ENCODE measurements around the gene NDC1.
"Not testable (repeated sequence)": the region's sequence is repeated elsewhere in the genome, so short reads cannot be mapped to it uniquely, and the experiment has no call there.

Gene NDC1

GRCh38 chr1:53837924-53838653, at the start of gene NDC1:
TSS of gene NDC1 (minus strand) at chr1:53838296. CDS start at chr1:53838261, 35 bp downstream.
- peak within 1 kb of the TSS; percentile 81 for H3K4me2 ChIP-seq
- no peaks in the 10 kb centered on the region for H3K27me3 ChIP-seq
- peaks cover 31% of the 10 kb centered on the region for H4K20me1 ChIP-seq
- TF ChIP-seq Cebpa-rat (IDR thresholded peaks at IDR 0.05), result no peak
- H3K9me3 ChIP-seq, result peaks cover 15% of the 10 kb centered on the region
- peak within 1 kb of the TSS; percentile 99 for H3K9ac ChIP-seq
- H3K27ac ChIP-seq, result peak within 1 kb of the TSS; percentile 99
- H3K36me3 ChIP-seq, result peaks cover 8% of the 10 kb centered on the region
- peak within 1 kb of the TSS; percentile 91 for H3K4me3 ChIP-seq
- H3K4me1 ChIP-seq, result peaks cover 41% of the 10 kb centered on the region

GRCh38 chr1:53883600-53883999, 45.5 kb upstream of the NDC1 start:
- not testable (repeated sequence) for H3K4me2 ChIP-seq, H3K27ac ChIP-seq

GRCh38 chr1:53881853-53882252, 43.8 kb upstream of the NDC1 start:
- not testable (repeated sequence) for H3K4me3 ChIP-seq, H3K27me3 ChIP-seq, H3K4me1 ChIP-seq, H3K9me3 ChIP-seq, H3K4me2 ChIP-seq, H3K9ac ChIP-seq, H3K27ac ChIP-seq
- Histone ChIP-seq H3K36me3 (peaks cover 66% of the 10 kb centered on the region), H4K20me1 (peaks cover 13% of the 10 kb centered on the region; the same call in 1 of the 2 replicates)

More at GRCh38 chr1:53883600-53883999, 45.5 kb upstream of the NDC1 start:
- H3K4me1 ChIP-seq, result peaks cover 11% of the 10 kb centered on the region
- H3K9ac ChIP-seq, H3K27me3 ChIP-seq, H3K9me3 ChIP-seq, H3K4me3 ChIP-seq: not testable (repeated sequence)
- H3K36me3 ChIP-seq, result peaks cover 50% of the 10 kb centered on the region
- H4K20me1 ChIP-seq, result peaks cover 13% of the 10 kb centered on the region; the same call in 1 of the 2 replicates

GRCh38 chr1:53878492-53879105, 40.5 kb upstream of the NDC1 start:
- no peak overlapping the region for H3K4me2 ChIP-seq
- peaks cover 13% of the 10 kb centered on the region; the same call in 1 of the 2 replicates for H4K20me1 ChIP-seq
- TF ChIP-seq Cebpa-rat (IDR thresholded peaks at IDR 0.05), result no peak
- H3K9me3 ChIP-seq, result peaks cover 6% of the 10 kb centered on the region
- no peaks in the 10 kb centered on the region for H3K4me1 ChIP-seq
- no peaks in the 10 kb centered on the region for H3K27me3 ChIP-seq
- H3K27ac ChIP-seq, result no peak overlapping the region
- no peak overlapping the region for H3K4me3 ChIP-seq
- no peak overlapping the region for H3K9ac ChIP-seq
- H3K36me3 ChIP-seq, result peaks cover 64% of the 10 kb centered on the region

GRCh38 chr1:53875150-53875549, 37.1 kb upstream of the NDC1 start:
- not testable (repeated sequence) for H3K4me1 ChIP-seq, H3K9ac ChIP-seq, H3K27me3 ChIP-seq, H3K4me3 ChIP-seq, H3K9me3 ChIP-seq, H3K4me2 ChIP-seq, H3K27ac ChIP-seq
- H4K20me1 ChIP-seq, result peaks cover 13% of the 10 kb centered on the region; the same call in 1 of the 2 replicates
- peaks cover 67% of the 10 kb centered on the region for H3K36me3 ChIP-seq

GRCh38 chr1:53871773-53872484, 33.8 kb upstream of the NDC1 start:
- no peak for TF ChIP-seq Cebpa-rat (IDR thresholded peaks at IDR 0.05)
- Histone ChIP-seq H3K9ac (no peak overlapping the region), H3K27me3 (no peaks in the 10 kb centered on the region), H3K4me3 (no peak overlapping the region), H3K9me3 (no peaks in the 10 kb centered on the region), H3K36me3 (peaks cover 49% of the 10 kb centered on the region), H3K27ac (no peak overlapping the region), H4K20me1 (no peaks in the 10 kb centered on the region), H3K4me2 (no peak overlapping the region), H3K4me1 (peaks cover 11% of the 10 kb centered on the region)

- Histone ChIP-seq H3K36me3 (peaks cover 49% of the 10 kb centered on the region), H3K4me1 (peaks cover 11% of the 10 kb centered on the region), H3K27ac (no peak overlapping the region), H3K9me3 (no peaks in the 10 kb centered on the region), H3K4me3 (no peak overlapping the region), H3K9ac (no peak overlapping the region), H3K4me2 (no peak overlapping the region), H4K20me1 (no peaks in the 10 kb centered on the region), H3K27me3 (no peaks in the 10 kb centered on the region)
- TF ChIP-seq Cebpa-rat (IDR thresholded peaks at IDR 0.05), result no peak
These were observed 33.1 kb upstream of the NDC1 start for GRCh38 chr1:53871221-53871620.

GRCh38 chr1:53869454-53870117, 31.5 kb upstream of the NDC1 start:
- H3K27ac ChIP-seq, result no peak overlapping the region
- no peaks in the 10 kb centered on the region for H3K27me3 ChIP-seq
- H3K9me3 ChIP-seq, result no peaks in the 10 kb centered on the region
- no peaks in the 10 kb centered on the region for H4K20me1 ChIP-seq
- H3K9ac ChIP-seq, result no peak overlapping the region
- no peak overlapping the region for H3K4me3 ChIP-seq
- TF ChIP-seq Cebpa-rat (IDR thresholded peaks at IDR 0.05), result no peak
- H3K4me2 ChIP-seq, result peak overlapping the region; percentile 45
- H3K4me1 ChIP-seq, result peaks cover 11% of the 10 kb centered on the region
- peaks cover 48% of the 10 kb centered on the region for H3K36me3 ChIP-seq

GRCh38 chr1:53868565-53868964, 30.5 kb upstream of the NDC1 start:
- Histone ChIP-seq H3K9me3 (no peaks in the 10 kb centered on the region), H3K27ac (no peak overlapping the region), H3K27me3 (no peaks in the 10 kb centered on the region), H3K9ac (no peak overlapping the region), H3K36me3 (peaks cover 43% of the 10 kb centered on the region), H3K4me3 (no peak overlapping the region), H3K4me2 (no peak overlapping the region), H4K20me1 (no peaks in the 10 kb centered on the region), H3K4me1 (peaks cover 19% of the 10 kb centered on the region)
- TF ChIP-seq Cebpa-rat (IDR thresholded peaks at IDR 0.05), result no peak
